Upper lobe of right lung (tissue), 1 donor: ENCODE data around the gene JAK3. TPM values are rescaled to one million over a fixed set of nuclear protein-coding genes. Genes with fewer than 3 reads are reported as not detected.

Experiments used
- ATAC-seq: fragments of 200-7000 bp; cut with Tn5 transposase; one replicate; pipeline ENCODE4 v1.9.1; 2020; ENCODE audit warnings: mild to moderate bottlenecking, moderate library complexity
- DNase-seq: peaks from one replicate; pipeline ENCODE4 v3.0.0-alpha.2; 2020
- H3K27ac ChIP-seq: fragments of 200-600 bp; one replicate; pipeline ENCODE4 v1.8.0; 2022
- H3K27me3 ChIP-seq: fragments of 200-600 bp; one replicate; pipeline ENCODE4 v1.8.0; 2022; ENCODE audit warnings: mild to moderate bottlenecking
- H3K36me3 ChIP-seq: fragments of 200-600 bp; one replicate; pipeline ENCODE4 v1.8.0; 2022
- H3K4me1 ChIP-seq: fragments of 200-600 bp; one replicate; pipeline ENCODE4 v1.8.0; 2022
- H3K4me3 ChIP-seq: fragments of 200-600 bp; one replicate; pipeline ENCODE4 v1.8.0; 2022; ENCODE audit warnings: mild to moderate bottlenecking
- H3K9me3 ChIP-seq: fragments of 200-600 bp; one replicate; pipeline ENCODE4 v1.8.0; 2022
- intact Hi-C: fragments of 100-400 bp; cut with DNase I; formaldehyde crosslinking; loops from one replicate; pipeline ENCODE4 v1.11.0; 2022
- total RNA-seq: library from RNA; stranded (reverse); fragmentation: NEBNext Ultra II Directional; extraction: Animal tissue kit (Norgen Biotek cat#: 25700); gene quantifications from one replicate; pipeline ENCODE4 v1.2.1, GENCODE V29; 2021
- TF ChIP-seq, protein P1 (sequence below): fragments of 200-600 bp; IDR thresholded peaks from one replicate; pipeline ENCODE4 v1.8.0; 2022; ENCODE audit warnings: antibody characterized with exemption
- donor health status: DM: no; HTN: yes; CAD: no; lungs with severe emphysema.

The JAK3 gene
- total RNA-seq, 1 donor from 2014 or later, result 15.1 TPM

DNA sequence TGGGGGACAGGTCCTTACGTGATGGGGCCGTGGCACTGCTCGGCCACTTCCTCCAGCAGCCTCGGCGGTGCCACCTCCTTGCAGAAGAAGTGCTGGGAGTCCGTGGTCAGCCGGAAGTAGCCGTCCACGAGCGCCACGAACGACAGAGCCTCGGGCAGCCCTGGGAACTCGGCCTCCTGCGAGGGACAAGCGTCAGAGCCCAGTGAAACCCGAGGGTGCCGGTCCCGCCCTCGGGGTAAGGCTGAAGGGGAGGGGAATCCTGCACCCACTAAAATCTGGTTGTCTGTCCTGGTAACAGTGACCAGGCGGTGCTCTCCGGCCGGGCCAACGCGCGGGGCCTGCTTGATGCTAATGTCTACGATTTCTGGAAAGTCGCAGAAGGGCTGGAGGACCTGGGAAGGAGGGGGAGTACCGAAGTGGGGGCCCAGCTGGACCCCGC lies 6.4 kb downstream of the JAK3 start:
- no peak overlapping the region for H3K27ac ChIP-seq
- ATAC-seq (no peak), DNase-seq (no peak)
- no peaks in the 10 kb centered on the region for H3K27me3 ChIP-seq
- no peak overlapping the region for H3K4me3 ChIP-seq
- peaks cover 9% of the 10 kb centered on the region for H3K36me3 ChIP-seq
- TF ChIP-seq, protein P1, sequence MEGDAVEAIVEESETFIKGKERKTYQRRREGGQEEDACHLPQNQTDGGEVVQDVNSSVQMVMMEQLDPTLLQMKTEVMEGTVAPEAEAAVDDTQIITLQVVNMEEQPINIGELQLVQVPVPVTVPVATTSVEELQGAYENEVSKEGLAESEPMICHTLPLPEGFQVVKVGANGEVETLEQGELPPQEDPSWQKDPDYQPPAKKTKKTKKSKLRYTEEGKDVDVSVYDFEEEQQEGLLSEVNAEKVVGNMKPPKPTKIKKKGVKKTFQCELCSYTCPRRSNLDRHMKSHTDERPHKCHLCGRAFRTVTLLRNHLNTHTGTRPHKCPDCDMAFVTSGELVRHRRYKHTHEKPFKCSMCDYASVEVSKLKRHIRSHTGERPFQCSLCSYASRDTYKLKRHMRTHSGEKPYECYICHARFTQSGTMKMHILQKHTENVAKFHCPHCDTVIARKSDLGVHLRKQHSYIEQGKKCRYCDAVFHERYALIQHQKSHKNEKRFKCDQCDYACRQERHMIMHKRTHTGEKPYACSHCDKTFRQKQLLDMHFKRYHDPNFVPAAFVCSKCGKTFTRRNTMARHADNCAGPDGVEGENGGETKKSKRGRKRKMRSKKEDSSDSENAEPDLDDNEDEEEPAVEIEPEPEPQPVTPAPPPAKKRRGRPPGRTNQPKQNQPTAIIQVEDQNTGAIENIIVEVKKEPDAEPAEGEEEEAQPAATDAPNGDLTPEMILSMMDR, result no peak
- H3K9me3 ChIP-seq, result no peaks in the 10 kb centered on the region
- intact Hi-C loops, result no loop called here
- no peaks in the 10 kb centered on the region for H3K4me1 ChIP-seq

DNA sequence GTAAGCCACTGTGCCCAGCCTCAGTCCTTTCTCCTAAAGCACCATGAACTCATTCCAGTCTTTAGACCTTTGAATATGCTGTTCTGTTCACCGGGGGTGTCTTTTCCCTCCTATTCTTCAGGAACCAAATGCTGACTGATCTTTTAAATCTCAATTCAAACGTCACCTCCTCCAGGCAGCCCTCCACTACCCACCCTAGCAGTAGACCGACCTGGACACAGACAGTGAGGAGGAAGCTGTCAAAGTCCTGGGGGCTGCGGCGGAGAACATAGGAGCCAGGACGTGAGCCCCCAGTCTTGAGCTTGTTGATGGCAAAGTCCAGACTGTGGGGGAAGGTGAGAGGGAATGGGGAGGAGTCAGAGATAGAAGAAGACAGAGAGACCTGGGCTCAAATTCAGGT lies 7.8 kb downstream of the JAK3 start:
- no peak overlapping the region for H3K4me3 ChIP-seq
- no peaks in the 10 kb centered on the region for H3K4me1 ChIP-seq
- ATAC-seq (no peak), DNase-seq (no peak)
- no peak overlapping the region for H3K27ac ChIP-seq
- intact Hi-C loops, result no loop called here
- TF ChIP-seq, protein P1, result no peak
- peaks cover 9% of the 10 kb centered on the region for H3K36me3 ChIP-seq
- no peaks in the 10 kb centered on the region for H3K9me3 ChIP-seq
- no peaks in the 10 kb centered on the region for H3K27me3 ChIP-seq

DNA sequence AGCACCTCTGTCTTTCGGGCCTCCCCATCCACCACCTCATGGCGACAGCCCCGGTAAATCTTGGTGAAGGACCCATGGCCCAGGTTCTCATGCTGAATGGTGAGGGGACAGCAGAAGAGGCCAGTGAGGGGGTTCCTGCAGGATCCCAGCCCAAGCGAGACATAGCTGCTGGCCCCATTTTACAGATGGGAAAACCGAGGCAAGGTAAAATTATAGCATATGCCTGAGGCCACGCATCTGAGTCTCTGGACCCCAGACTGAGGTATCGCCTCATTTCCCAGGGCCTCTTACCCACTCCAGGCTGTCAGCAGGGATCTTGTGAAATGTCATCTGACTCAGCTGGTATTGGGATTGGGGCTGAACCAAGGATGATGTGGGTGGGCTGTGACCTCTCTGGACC lies 9.8 kb downstream of the JAK3 start:
- DNase-seq, result no peak
- TF ChIP-seq, protein P1, result no peak
- no peaks in the 10 kb centered on the region for H3K4me1 ChIP-seq
- no peaks in the 10 kb centered on the region for H3K27me3 ChIP-seq
- peaks cover 9% of the 10 kb centered on the region for H3K36me3 ChIP-seq
- ATAC-seq, result no peak
- H3K4me3 ChIP-seq, result no peak overlapping the region
- H3K27ac ChIP-seq, result no peak overlapping the region
- intact Hi-C loops, result no loop called here
- H3K9me3 ChIP-seq, result no peaks in the 10 kb centered on the region

GRCh38 chr19:17836530-17836929 lies 11.3 kb downstream of the JAK3 start:
- intact Hi-C loops, result no loop called here
- ATAC-seq, result no peak
- no peak overlapping the region for H3K4me3 ChIP-seq
- no peak for DNase-seq
- no peaks in the 10 kb centered on the region for H3K4me1 ChIP-seq
- H3K9me3 ChIP-seq, result no peaks in the 10 kb centered on the region
- peaks cover 9% of the 10 kb centered on the region for H3K36me3 ChIP-seq
- no peaks in the 10 kb centered on the region for H3K27me3 ChIP-seq
- no peak overlapping the region for H3K27ac ChIP-seq
- TF ChIP-seq, protein P1, result no peak

- intact Hi-C loops, result no loop called here
Observed at GRCh38 chr19:17835182-17836006, 12.4 kb downstream of the JAK3 start.

More at GRCh38 chr19:17835182-17836006, 12.4 kb downstream of the JAK3 start:
- H3K9me3 ChIP-seq, result no peaks in the 10 kb centered on the region
- no peak overlapping the region for H3K4me3 ChIP-seq
- H3K4me1 ChIP-seq, result no peaks in the 10 kb centered on the region
- peaks cover 9% of the 10 kb centered on the region for H3K36me3 ChIP-seq
- TF ChIP-seq, protein P1, result no peak
- no peaks in the 10 kb centered on the region for H3K27me3 ChIP-seq
- ATAC-seq (no peak), DNase-seq (no peak)
- H3K27ac ChIP-seq, result no peak overlapping the region
